Skeletal muscle tissue (tissue), 4 donors: Measurements from ENCODE around the gene SCAI. TPM values are rescaled to one million over a fixed set of nuclear protein-coding genes. Genes with fewer than 3 reads are reported as not detected.
"Not testable (repeated sequence)": the region's sequence is repeated elsewhere in the genome, so short reads cannot be mapped to it uniquely, and the experiment has no call there.

Experiments used
- H3K27ac ChIP-seq: one replicate; pipeline ENCODE4 v1.7.0; 2013; ENCODE audit warnings: mild to moderate bottlenecking, low read depth, low read length, inconsistent platforms
- H3K27me3 ChIP-seq, 3 donors: one replicate each; pipeline ENCODE4 v1.7.0; 2013; ENCODE audit warnings: low read length in 3 of 3; ENCODE audit not compliant: control insufficient read depth in 3 of 3, insufficient read depth in 3 of 3
- H3K36me3 ChIP-seq, 3 donors: one replicate each; pipeline ENCODE4 v1.7.0; 2013; ENCODE audit warnings: low read length in 3 of 3; ENCODE audit not compliant: control insufficient read depth in 3 of 3, insufficient read depth in 3 of 3
- H3K4me1 ChIP-seq, 3 donors: one replicate each; pipeline ENCODE4 v1.7.0; 2013; ENCODE audit warnings: low read length in 3 of 3, mild to moderate bottlenecking in 3 of 3; ENCODE audit not compliant: control insufficient read depth in 3 of 3, insufficient read depth in 3 of 3
- H3K4me3 ChIP-seq, 3 donors: one replicate each; pipeline ENCODE4 v1.7.0; 2013; ENCODE audit warnings: low read length in 3 of 3
- H3K9ac ChIP-seq, 3 donors: one replicate each; pipeline ENCODE4 v1.7.0; 2013; ENCODE audit warnings: low read length in 3 of 3, mild to moderate bottlenecking in 3 of 3, moderate library complexity in 2 of 3, low read depth in 1 of 3
- H3K9me3 ChIP-seq, 3 donors: one replicate each; pipeline ENCODE4 v1.7.0; 2013; ENCODE audit warnings: low read length in 3 of 3; ENCODE audit not compliant: control insufficient read depth in 3 of 3
- total RNA-seq: library from RNA; depleted of rRNA; stranded (reverse); fragments of >200 nt; gene quantifications from one replicate; pipeline ENCODE4 v1.2.3, GENCODE V29; 2014
- donor health status: Osteomylitis.

SCAI gene
- total RNA-seq, 1 donor from 2014 or later, result 14.6 TPM

DNA sequence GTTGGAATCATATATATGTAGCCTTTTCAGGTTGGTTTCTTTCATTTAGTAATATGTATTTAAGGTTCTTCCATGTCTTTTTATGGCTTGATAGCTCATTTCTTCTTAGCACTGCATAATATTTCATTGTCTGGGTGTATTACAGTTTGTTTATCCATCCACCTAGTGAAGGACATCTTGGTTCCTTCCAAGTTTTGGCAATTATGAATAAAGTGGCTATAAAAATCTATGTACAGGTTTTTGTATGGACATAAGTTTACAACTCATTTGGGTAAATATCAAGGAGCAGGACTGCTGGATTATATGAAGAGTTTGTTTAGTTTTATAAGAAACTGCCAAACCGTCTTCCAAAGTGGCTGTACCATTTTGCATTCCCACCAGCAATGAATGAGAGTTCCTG lies 34.6 kb upstream of the SCAI start:
- Histone ChIP-seq H3K27me3 (no peaks in the 10 kb centered on the region), H3K36me3 (no peaks in the 10 kb centered on the region), H3K9me3 (no peaks in the 10 kb centered on the region), H3K27ac (no peak overlapping the region), H3K9ac (no peak overlapping the region), H3K4me3 (no peak overlapping the region), H3K4me1 (peaks cover 13 to 26% (median 20%) of the 10 kb centered on the region in 3 donors)

DNA sequence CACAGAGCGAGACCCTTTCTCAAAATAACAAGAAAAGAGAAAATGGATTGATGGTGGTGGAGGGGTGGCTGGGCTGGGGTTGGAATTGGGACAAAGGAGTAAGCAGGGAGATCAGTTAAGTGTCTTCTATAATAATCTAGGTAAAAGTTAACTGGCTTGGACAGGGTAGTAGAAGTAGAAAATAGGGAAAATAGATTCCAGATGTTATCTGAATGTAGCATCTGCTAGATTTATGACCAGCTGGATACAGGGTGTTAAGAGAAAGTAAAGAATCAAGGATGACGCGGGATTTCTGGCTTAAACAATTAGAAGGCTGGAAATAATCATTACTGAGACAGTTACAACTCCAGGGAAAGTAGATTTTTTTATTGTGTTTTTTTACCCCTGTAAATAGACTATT lies 33.3 kb upstream of the SCAI start:
- H3K9ac ChIP-seq, result no peak overlapping the region
- H3K4me1 ChIP-seq, result peaks cover 16 to 28% (median 27%) of the 10 kb centered on the region in 3 donors
- no peaks in the 10 kb centered on the region for H3K27me3 ChIP-seq
- H3K9me3 ChIP-seq, result no peaks in the 10 kb centered on the region
- peak overlapping the region; percentile 19 for H3K27ac ChIP-seq
- no peaks in the 10 kb centered on the region for H3K36me3 ChIP-seq
- no peak overlapping the region for H3K4me3 ChIP-seq

DNA sequence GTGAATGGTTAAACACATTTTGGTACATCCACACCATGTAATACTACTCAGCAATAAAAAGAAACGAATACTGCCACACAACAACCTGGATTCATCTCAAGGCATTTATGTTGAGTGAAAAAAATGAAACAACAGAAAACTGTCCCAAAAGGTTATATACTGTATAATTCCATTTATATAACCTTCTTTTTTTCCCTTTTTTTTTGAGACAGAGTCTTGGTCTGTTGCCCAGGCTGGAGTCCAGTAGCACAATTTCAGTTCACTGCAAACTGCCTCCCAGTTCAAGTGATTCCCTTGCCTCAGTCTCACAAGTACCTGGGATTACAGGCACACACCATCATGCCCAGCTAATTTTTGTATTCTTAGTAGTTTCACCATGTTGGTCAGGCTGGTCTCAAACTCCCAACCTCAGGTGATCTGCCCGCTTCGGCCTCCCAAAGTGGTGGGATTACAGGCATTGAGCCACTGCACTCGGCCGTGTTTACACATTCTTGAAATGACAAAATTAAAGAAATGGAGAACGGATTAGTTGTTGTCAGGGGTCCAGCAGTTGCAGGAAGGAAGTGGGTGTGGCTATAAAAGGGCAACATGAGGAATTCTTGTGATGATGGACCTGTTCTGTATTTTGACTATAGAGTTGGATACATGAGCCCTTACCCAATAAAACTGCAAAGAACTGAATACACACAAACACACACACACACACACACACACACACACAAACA lies 28.9 kb upstream of the SCAI start:
- H3K36me3 ChIP-seq, result peaks cover 0 to 15% (median 0%) of the 10 kb centered on the region in 3 donors
- H3K27ac ChIP-seq, result peak overlapping the region; percentile 34
- H3K9me3 ChIP-seq, result no peaks in the 10 kb centered on the region
- H3K9ac ChIP-seq, result no peak overlapping the region
- no peaks in the 10 kb centered on the region for H3K27me3 ChIP-seq
- H3K4me3 ChIP-seq, result no peak overlapping the region
- H3K4me1 ChIP-seq, result peaks cover 13 to 15% (median 13%) of the 10 kb centered on the region in 3 donors

DNA sequence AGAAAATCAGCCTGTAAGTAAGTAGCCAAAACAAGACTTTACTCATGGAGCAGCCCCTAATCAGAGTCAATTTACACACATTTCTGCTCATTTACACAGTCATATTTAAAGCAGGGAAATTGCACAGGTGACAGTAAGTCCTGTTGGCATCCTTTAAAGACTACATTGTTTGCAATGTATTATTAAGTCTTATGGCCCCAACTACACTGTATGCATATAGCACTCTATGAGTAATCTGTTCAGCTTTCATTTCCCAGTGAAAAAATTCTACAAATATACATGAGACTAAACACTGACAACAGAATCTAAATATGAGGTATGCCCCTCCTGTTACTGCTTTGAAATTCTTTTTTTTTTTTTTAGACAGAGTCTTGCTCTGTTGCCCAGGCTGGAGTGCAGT lies 26.6 kb upstream of the SCAI start:
- Histone ChIP-seq H3K36me3 (peaks cover 0 to 15% (median 0%) of the 10 kb centered on the region in 3 donors), H3K9me3 (no peaks in the 10 kb centered on the region), H3K4me3 (no peak overlapping the region), H3K9ac (no peak overlapping the region), H3K27me3 (no peaks in the 10 kb centered on the region), H3K4me1 (peaks cover 9 to 15% (median 13%) of the 10 kb centered on the region in 3 donors), H3K27ac (no peak overlapping the region)

DNA sequence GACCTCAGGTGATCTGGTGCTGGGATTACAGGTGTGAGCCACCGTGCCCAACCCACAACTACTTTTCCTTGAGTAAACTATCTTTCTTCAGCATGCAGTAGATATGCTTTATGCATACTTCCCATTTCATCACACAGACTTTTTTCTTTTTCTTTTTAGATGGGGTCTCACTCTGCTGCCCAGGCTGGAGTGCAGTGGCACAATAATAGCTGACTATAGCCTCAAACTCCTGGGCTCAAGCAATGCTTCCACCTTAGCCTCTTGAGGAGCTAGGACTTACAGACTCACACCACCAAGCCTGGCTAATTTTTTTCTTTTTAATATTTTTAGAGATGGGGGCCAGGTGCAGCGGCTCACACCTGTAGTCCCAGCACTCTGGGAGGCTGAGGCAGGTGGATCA lies 23.4 kb upstream of the SCAI start:
- H3K27ac ChIP-seq, result no peak overlapping the region
- no peaks in the 10 kb centered on the region for H3K27me3 ChIP-seq
- peaks cover 0 to 15% (median 0%) of the 10 kb centered on the region in 3 donors for H3K36me3 ChIP-seq
- H3K4me3 ChIP-seq, result no peak overlapping the region
- H3K4me1 ChIP-seq, result peaks cover 0 to 4% (median under 1%) of the 10 kb centered on the region in 3 donors
- H3K9ac ChIP-seq, result no peak overlapping the region
- no peaks in the 10 kb centered on the region for H3K9me3 ChIP-seq

DNA sequence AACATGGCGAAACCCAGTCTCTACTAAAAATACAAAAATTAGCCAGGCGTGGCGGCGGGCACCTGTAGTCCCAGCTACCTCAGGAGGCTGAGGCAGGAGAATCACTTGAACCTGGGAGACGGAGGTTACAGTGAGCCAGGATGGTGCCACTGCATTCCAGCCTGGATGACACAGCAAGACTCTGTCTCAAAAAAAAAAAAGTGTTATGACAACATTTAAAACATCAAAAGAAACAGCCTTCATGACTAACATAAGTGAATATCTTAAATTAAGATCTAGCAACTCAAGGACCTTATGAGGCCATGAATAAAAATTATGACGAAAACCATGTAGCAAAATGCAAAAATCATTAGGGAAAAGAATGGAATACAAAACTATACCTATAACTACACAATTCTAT lies 19.6 kb upstream of the SCAI start:
- H3K27me3 ChIP-seq, H3K9ac ChIP-seq, H3K4me3 ChIP-seq, H3K36me3 ChIP-seq, H3K27ac ChIP-seq, H3K9me3 ChIP-seq: not testable (repeated sequence)
- peaks cover 3 to 13% (median 8%) of the 10 kb centered on the region in 3 donors for H3K4me1 ChIP-seq

DNA sequence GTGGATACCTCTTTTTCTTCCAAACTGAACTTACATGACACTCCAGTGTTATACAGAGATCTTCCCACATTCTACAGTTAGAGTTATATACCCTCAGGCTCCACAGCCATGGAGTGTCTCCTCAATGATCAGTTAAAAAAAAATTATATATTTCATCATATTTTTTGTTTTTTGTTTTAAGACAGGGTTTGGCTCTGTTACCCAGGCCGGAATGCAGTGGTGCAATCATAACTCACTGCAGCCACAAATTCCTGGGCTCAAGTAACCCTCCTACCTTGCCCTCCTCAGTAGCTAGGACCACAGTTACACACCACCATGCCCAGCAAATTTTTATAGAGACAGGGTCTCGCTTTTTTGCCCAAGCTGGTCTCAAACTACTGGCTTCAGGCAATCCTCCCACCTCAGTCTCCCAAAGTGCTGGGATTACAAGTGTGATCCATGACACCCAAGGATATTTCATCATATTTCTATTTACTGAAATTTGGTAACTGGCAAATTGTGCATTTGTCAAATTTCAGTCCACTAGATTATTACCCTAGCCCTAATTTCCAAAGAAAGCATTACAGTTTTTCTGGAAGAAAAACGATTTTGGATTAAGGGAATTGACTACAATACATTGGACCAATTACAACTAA lies 18.1 kb upstream of the SCAI start:
- Histone ChIP-seq H3K4me1 (peaks cover 3 to 13% (median 8%) of the 10 kb centered on the region in 3 donors), H3K9me3 (no peaks in the 10 kb centered on the region), H3K9ac (no peak overlapping the region), H3K36me3 (peaks cover 0 to 7% (median 3%) of the 10 kb centered on the region in 3 donors), H3K27ac (no peak overlapping the region), H3K4me3 (no peak overlapping the region), H3K27me3 (no peaks in the 10 kb centered on the region)

DNA sequence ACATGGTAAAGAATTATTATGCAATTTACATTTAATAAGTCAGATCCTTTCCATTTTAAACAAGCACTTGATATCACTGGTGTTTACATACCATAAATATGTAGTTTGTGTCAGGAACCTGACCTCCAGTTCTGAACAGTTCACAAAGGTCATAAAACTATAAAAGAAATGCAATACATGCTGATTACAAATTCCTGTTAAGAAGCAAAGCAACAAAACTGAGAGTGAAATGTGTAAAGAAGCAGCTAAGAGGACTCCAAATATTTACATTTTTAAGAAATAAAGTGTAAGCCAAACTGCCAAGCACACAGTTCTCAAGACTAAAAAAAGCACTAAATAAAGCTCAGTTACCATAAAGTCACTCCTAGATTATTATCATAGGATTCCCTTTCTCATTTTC lies 17.4 kb upstream of the SCAI start:
- Histone ChIP-seq H3K27me3 (no peaks in the 10 kb centered on the region), H3K4me3 (no peak overlapping the region), H3K9me3 (no peaks in the 10 kb centered on the region), H3K4me1 (peaks cover 3 to 13% (median 8%) of the 10 kb centered on the region in 3 donors), H3K36me3 (peaks cover 0 to 7% (median 3%) of the 10 kb centered on the region in 3 donors), H3K9ac (no peak overlapping the region), H3K27ac (peak overlapping the region; percentile 12)

DNA sequence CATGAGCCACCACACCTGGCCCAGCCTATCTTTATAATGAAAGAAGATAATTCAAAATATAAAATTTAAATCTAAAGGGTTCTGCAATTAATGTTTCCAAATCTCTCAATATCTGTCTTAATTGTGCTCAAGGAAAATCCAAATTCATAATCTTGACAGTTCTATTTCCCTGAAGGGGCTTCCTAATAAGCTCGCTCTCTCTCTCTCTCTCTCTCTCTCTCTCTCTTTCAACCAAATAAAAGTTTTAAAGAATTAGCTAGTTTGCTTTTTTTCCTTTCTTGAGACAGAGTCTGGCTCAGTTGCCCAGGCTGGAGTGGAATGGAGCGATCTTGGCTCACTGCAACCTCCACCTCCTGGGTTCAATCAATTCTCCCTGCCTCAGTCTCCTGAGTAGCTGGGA lies 13.2 kb upstream of the SCAI start:
- H3K4me3 ChIP-seq, result no peak overlapping the region
- peaks cover 4 to 24% (median 19%) of the 10 kb centered on the region in 3 donors for H3K36me3 ChIP-seq
- no peaks in the 10 kb centered on the region for H3K27me3 ChIP-seq
- H3K9me3 ChIP-seq, result no peaks in the 10 kb centered on the region
- no peak overlapping the region for H3K27ac ChIP-seq
- no peak overlapping the region for H3K9ac ChIP-seq
- peaks cover 9 to 20% (median 12%) of the 10 kb centered on the region in 3 donors for H3K4me1 ChIP-seq

DNA sequence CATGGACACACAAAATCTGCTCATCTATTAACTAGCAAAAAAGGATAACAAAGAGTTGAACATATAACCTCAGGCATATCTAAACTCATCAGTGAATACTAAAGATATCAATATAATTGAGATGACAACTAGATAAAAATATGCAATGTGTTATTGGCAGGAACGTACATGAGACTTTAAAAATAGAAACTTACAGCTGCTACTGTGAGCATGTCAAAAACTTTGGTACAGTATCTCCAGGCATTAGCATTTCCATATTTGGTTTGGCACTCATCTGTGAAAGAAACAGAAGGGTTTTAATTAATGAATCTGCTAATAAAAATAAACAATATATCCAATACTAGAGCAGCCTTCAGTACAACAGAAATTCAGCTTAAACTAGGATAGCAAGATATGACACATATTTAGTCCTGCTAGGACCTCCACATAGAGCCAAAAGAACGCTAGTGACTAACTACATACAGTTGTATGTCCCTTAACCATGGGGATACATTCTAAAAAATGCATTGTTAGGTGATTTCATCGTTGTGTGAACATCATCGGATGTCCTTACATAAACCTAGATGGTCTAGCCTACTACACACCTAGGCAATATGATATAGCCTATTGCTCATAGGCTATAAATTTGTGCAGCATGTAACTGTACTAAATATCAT lies 10.5 kb upstream of the SCAI start:
- peaks cover 15 to 38% (median 28%) of the 10 kb centered on the region in 3 donors for H3K36me3 ChIP-seq
- H3K27me3 ChIP-seq, result no peaks in the 10 kb centered on the region
- H3K9me3 ChIP-seq, result no peaks in the 10 kb centered on the region
- H3K9ac ChIP-seq, result no peak overlapping the region
- no peak overlapping the region for H3K4me3 ChIP-seq
- H3K27ac ChIP-seq, result peak overlapping the region; percentile 70
- peaks cover 3 to 13% (median 6%) of the 10 kb centered on the region in 3 donors for H3K4me1 ChIP-seq
